Measurements from ENCODE around the gene UGT1A10.

UGT1A10 gene

GRCh38 chr2:233794128-233794658 lies 157.9 kb downstream of the UGT1A10 start:
- CTCF ChIA-PET: no interaction called here
- H3K36me3 ChIP-seq (ENCODE audit: control insufficient read depth in 4 of 4, insufficient read depth in 4 of 4, low read length in 3 of 4): no peaks in the 10 kb centered on the region
- POLR2A ChIA-PET: no interaction called here
- WGBS (ENCODE audit: insufficient coverage): 87% methylated on average over 16 of the region's 17 CpGs
- no peak overlapping the region for H3K4me3 ChIP-seq (ENCODE audit: control insufficient read depth in 1 of 7, extremely low read depth in 1 of 7, insufficient read depth in 4 of 7, low read depth in 2 of 7, low read length in 6 of 7)
- H3K27me3 ChIP-seq (replicated peaks in 2 of 5; ENCODE audit: control insufficient read depth in 4 of 5, insufficient read depth in 5 of 5, low read length in 4 of 5): peaks cover 0 to 4% (median 0%) of the 10 kb centered on the region in 5 experiments
- H3K4me1 ChIP-seq (ENCODE audit: control extremely low read depth in 1 of 4, control insufficient read depth in 4 of 4, insufficient read depth in 4 of 4, low read length in 3 of 4): no peaks in the 10 kb centered on the region
- H3K9me3 ChIP-seq (ENCODE audit: control extremely low read depth in 1 of 5, control insufficient read depth in 4 of 5, insufficient read depth in 2 of 5, low read depth in 1 of 5, low read length in 4 of 5): no peaks in the 10 kb centered on the region
- no peak overlapping the region for H3K27ac ChIP-seq (ENCODE audit: insufficient read depth in 1 of 2, low read depth in 1 of 2, low read length in 2 of 2, poor library complexity in 1 of 2, severe bottlenecking in 2 of 2)
- no peak for DNase-seq

- peaks cover 0 to 4% (median 0%) of the 10 kb centered on the region in 5 experiments for H3K27me3 ChIP-seq (replicated peaks in 2 of 5; ENCODE audit: control insufficient read depth in 4 of 5, insufficient read depth in 5 of 5, low read length in 4 of 5)
- no peaks in the 10 kb centered on the region for H3K36me3 ChIP-seq (ENCODE audit: control insufficient read depth in 4 of 4, insufficient read depth in 4 of 4, low read length in 3 of 4)
- ChIA-PET CTCF (no interaction called here), POLR2A (no interaction called here)
- no peak overlapping the region for H3K27ac ChIP-seq (ENCODE audit: insufficient read depth in 1 of 2, low read depth in 1 of 2, low read length in 2 of 2, poor library complexity in 1 of 2, severe bottlenecking in 2 of 2)
- H3K9me3 ChIP-seq (ENCODE audit: control extremely low read depth in 1 of 5, control insufficient read depth in 4 of 5, insufficient read depth in 2 of 5, low read depth in 1 of 5, low read length in 4 of 5): no peaks in the 10 kb centered on the region
- no peak for DNase-seq
- H3K4me1 ChIP-seq (ENCODE audit: control extremely low read depth in 1 of 4, control insufficient read depth in 4 of 4, insufficient read depth in 4 of 4, low read length in 3 of 4): no peaks in the 10 kb centered on the region
- no peak overlapping the region for H3K4me3 ChIP-seq (ENCODE audit: control insufficient read depth in 1 of 7, extremely low read depth in 1 of 7, insufficient read depth in 4 of 7, low read depth in 2 of 7, low read length in 6 of 7)
- 97% methylated on average over 13 of the region's 13 CpGs for WGBS (ENCODE audit: insufficient coverage)
Observed at GRCh38 chr2:233795735-233796171, 159.5 kb downstream of the UGT1A10 start.

- no peak overlapping the region for H3K4me3 ChIP-seq (ENCODE audit: control insufficient read depth in 1 of 7, extremely low read depth in 1 of 7, insufficient read depth in 4 of 7, low read depth in 2 of 7, low read length in 6 of 7)
- ChIA-PET CTCF (no interaction called here), POLR2A (no interaction called here)
- 97% methylated on average over 6 of the region's 9 CpGs for WGBS (ENCODE audit: insufficient coverage)
- no peaks in the 10 kb centered on the region for H3K9me3 ChIP-seq (ENCODE audit: control extremely low read depth in 1 of 5, control insufficient read depth in 4 of 5, insufficient read depth in 2 of 5, low read depth in 1 of 5, low read length in 4 of 5)
- no peaks in the 10 kb centered on the region for H3K36me3 ChIP-seq (ENCODE audit: control insufficient read depth in 4 of 4, insufficient read depth in 4 of 4, low read length in 3 of 4)
- no peak overlapping the region for H3K27ac ChIP-seq (ENCODE audit: insufficient read depth in 1 of 2, low read depth in 1 of 2, low read length in 2 of 2, poor library complexity in 1 of 2, severe bottlenecking in 2 of 2)
- DNase-seq: no peak
- no peaks in the 10 kb centered on the region for H3K4me1 ChIP-seq (ENCODE audit: control extremely low read depth in 1 of 4, control insufficient read depth in 4 of 4, insufficient read depth in 4 of 4, low read length in 3 of 4)
- H3K27me3 ChIP-seq (replicated peaks in 2 of 5; ENCODE audit: control insufficient read depth in 4 of 5, insufficient read depth in 5 of 5, low read length in 4 of 5): peaks cover 0 to 4% (median 0%) of the 10 kb centered on the region in 5 experiments
Observed at GRCh38 chr2:233796254-233796653, 160.0 kb downstream of the UGT1A10 start.

- no peak overlapping the region for H3K27ac ChIP-seq (ENCODE audit: insufficient read depth in 1 of 2, low read depth in 1 of 2, low read length in 2 of 2, poor library complexity in 1 of 2, severe bottlenecking in 2 of 2)
- WGBS (ENCODE audit: insufficient coverage): 90% methylated on average over 12 of the region's 14 CpGs
- H3K36me3 ChIP-seq (ENCODE audit: control insufficient read depth in 4 of 4, insufficient read depth in 4 of 4, low read length in 3 of 4): no peaks in the 10 kb centered on the region
- no peak for DNase-seq
- H3K9me3 ChIP-seq (ENCODE audit: control extremely low read depth in 1 of 5, control insufficient read depth in 4 of 5, insufficient read depth in 2 of 5, low read depth in 1 of 5, low read length in 4 of 5): no peaks in the 10 kb centered on the region
- no peaks in the 10 kb centered on the region for H3K4me1 ChIP-seq (ENCODE audit: control extremely low read depth in 1 of 4, control insufficient read depth in 4 of 4, insufficient read depth in 4 of 4, low read length in 3 of 4)
- peaks cover 0 to 2% (median 0%) of the 10 kb centered on the region in 5 experiments for H3K27me3 ChIP-seq (replicated peaks in 2 of 5; ENCODE audit: control insufficient read depth in 4 of 5, insufficient read depth in 5 of 5, low read length in 4 of 5)
- POLR2A ChIA-PET: no interaction called here
- CTCF ChIA-PET: no interaction called here
- no peak overlapping the region for H3K4me3 ChIP-seq (ENCODE audit: control insufficient read depth in 1 of 7, extremely low read depth in 1 of 7, insufficient read depth in 4 of 7, low read depth in 2 of 7, low read length in 6 of 7)
Observed at GRCh38 chr2:233798335-233799086, 162.3 kb downstream of the UGT1A10 start.

- ChIA-PET POLR2A (no interaction called here), CTCF (no interaction called here)
- Histone ChIP-seq H3K27ac (ENCODE audit: insufficient read depth in 1 of 2, low read depth in 1 of 2, low read length in 2 of 2, poor library complexity in 1 of 2, severe bottlenecking in 2 of 2) (no peak overlapping the region), H3K9me3 (ENCODE audit: control extremely low read depth in 1 of 5, control insufficient read depth in 4 of 5, insufficient read depth in 2 of 5, low read depth in 1 of 5, low read length in 4 of 5) (no peaks in the 10 kb centered on the region), H3K4me1 (ENCODE audit: control extremely low read depth in 1 of 4, control insufficient read depth in 4 of 4, insufficient read depth in 4 of 4, low read length in 3 of 4) (no peaks in the 10 kb centered on the region), H3K4me3 (ENCODE audit: control insufficient read depth in 1 of 7, extremely low read depth in 1 of 7, insufficient read depth in 4 of 7, low read depth in 2 of 7, low read length in 6 of 7) (no peak overlapping the region), H3K27me3 (replicated peaks in 2 of 5; ENCODE audit: control insufficient read depth in 4 of 5, insufficient read depth in 5 of 5, low read length in 4 of 5) (peaks cover 0 to 2% (median 0%) of the 10 kb centered on the region in 5 experiments), H3K36me3 (ENCODE audit: control insufficient read depth in 4 of 4, insufficient read depth in 4 of 4, low read length in 3 of 4) (no peaks in the 10 kb centered on the region)
- WGBS (ENCODE audit: insufficient coverage): no CpG with 5 or more reads among the region's 7 CpGs
- no peak for DNase-seq
Observed at GRCh38 chr2:233799087-233799665, 162.9 kb downstream of the UGT1A10 start.

- ChIA-PET POLR2A (no interaction called here), CTCF (no interaction called here)
Observed at GRCh38 chr2:233799716-233800115, 163.5 kb downstream of the UGT1A10 start.

GRCh38 chr2:233800208-233800607 lies 164.0 kb downstream of the UGT1A10 start:
- POLR2A ChIA-PET: no interaction called here
- DNase-seq: no peak
- CTCF ChIA-PET: no interaction called here

More at GRCh38 chr2:233799716-233800115, 163.5 kb downstream of the UGT1A10 start:
- Histone ChIP-seq H3K27ac (ENCODE audit: insufficient read depth in 1 of 2, low read depth in 1 of 2, low read length in 2 of 2, poor library complexity in 1 of 2, severe bottlenecking in 2 of 2) (no peak overlapping the region), H3K4me3 (ENCODE audit: control insufficient read depth in 1 of 7, extremely low read depth in 1 of 7, insufficient read depth in 4 of 7, low read depth in 2 of 7, low read length in 6 of 7) (no peak overlapping the region), H3K4me1 (ENCODE audit: control extremely low read depth in 1 of 4, control insufficient read depth in 4 of 4, insufficient read depth in 4 of 4, low read length in 3 of 4) (no peaks in the 10 kb centered on the region), H3K9me3 (ENCODE audit: control extremely low read depth in 1 of 5, control insufficient read depth in 4 of 5, insufficient read depth in 2 of 5, low read depth in 1 of 5, low read length in 4 of 5) (no peaks in the 10 kb centered on the region), H3K36me3 (ENCODE audit: control insufficient read depth in 4 of 4, insufficient read depth in 4 of 4, low read length in 3 of 4) (no peaks in the 10 kb centered on the region), H3K27me3 (replicated peaks in 2 of 5; ENCODE audit: control insufficient read depth in 4 of 5, insufficient read depth in 5 of 5, low read length in 4 of 5) (peaks cover 0 to 6% (median 0%) of the 10 kb centered on the region in 5 experiments)
- no peak for DNase-seq
- 70% methylated on average over 5 of the region's 5 CpGs for WGBS (ENCODE audit: insufficient coverage)

More at GRCh38 chr2:233800208-233800607, 164.0 kb downstream of the UGT1A10 start:
- Histone ChIP-seq H3K9me3 (ENCODE audit: control extremely low read depth in 1 of 5, control insufficient read depth in 4 of 5, insufficient read depth in 2 of 5, low read depth in 1 of 5, low read length in 4 of 5) (no peaks in the 10 kb centered on the region), H3K4me1 (ENCODE audit: control extremely low read depth in 1 of 4, control insufficient read depth in 4 of 4, insufficient read depth in 4 of 4, low read length in 3 of 4) (no peaks in the 10 kb centered on the region), H3K36me3 (ENCODE audit: control insufficient read depth in 4 of 4, insufficient read depth in 4 of 4, low read length in 3 of 4) (no peaks in the 10 kb centered on the region), H3K27ac (ENCODE audit: insufficient read depth in 1 of 2, low read depth in 1 of 2, low read length in 2 of 2, poor library complexity in 1 of 2, severe bottlenecking in 2 of 2) (no peak overlapping the region), H3K27me3 (replicated peaks in 2 of 5; ENCODE audit: control insufficient read depth in 4 of 5, insufficient read depth in 5 of 5, low read length in 4 of 5) (peaks cover 0 to 6% (median 2%) of the 10 kb centered on the region in 5 experiments), H3K4me3 (ENCODE audit: control insufficient read depth in 1 of 7, extremely low read depth in 1 of 7, insufficient read depth in 4 of 7, low read depth in 2 of 7, low read length in 6 of 7) (no peak overlapping the region)
- 95% methylated on average over 7 of the region's 7 CpGs for WGBS (ENCODE audit: insufficient coverage)

Data from common myeloid progenitor, CD34-positive (primary cell).